ENCODE results near the gene TMEM108. TPM values are rescaled to one million over a fixed set of nuclear protein-coding genes. Genes with fewer than 3 reads are reported as not detected.
A peak's percentile ranks its signal among the peaks of the same experiment; 100 is the strongest.
"Not testable (repeated sequence)": the region's sequence is repeated elsewhere in the genome, so short reads cannot be mapped to it uniquely, and the experiment has no call there.

Gene TMEM108
- total RNA-seq (2014; rRNA removed; shearing (Covaris generic)): not detected in 2 replicates

DNA sequence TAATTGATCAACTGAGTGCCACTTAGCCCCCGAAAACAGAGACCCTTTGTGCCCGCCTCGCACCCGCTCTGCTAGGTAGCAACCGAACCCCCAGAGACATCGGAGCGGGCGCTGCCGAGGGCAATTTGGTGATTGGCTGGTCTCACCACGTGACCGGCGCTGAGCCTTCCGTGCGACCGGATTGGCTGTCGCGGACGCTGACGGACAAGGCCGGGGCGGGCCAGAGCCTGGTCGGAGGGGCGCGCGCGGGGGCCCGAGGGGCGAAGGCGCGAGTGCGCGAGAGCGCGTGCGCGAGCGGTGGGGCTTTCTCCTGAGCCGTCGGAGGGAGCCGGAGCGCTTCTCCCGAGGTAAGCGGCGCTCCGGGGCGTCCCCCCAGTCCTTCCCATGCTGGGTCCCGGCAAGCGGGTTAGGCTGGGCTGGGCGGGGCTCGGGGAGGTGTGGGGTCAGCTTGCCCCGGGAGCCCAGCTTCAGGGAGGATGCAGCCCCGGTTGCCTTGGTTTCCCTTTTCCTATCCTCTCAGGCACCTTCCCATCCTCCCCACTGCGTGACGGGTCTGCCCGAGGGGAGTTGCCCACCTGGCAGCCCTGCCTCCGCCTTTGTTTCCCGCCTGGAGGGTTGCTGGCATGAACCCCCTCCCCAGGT, at the start of gene TMEM108:
TSS of gene TMEM108 (plus strand) at position 303 of the 642 bp plus-strand sequence.
- DNase-seq (ENCODE audit: low spot score): no peak

DNA sequence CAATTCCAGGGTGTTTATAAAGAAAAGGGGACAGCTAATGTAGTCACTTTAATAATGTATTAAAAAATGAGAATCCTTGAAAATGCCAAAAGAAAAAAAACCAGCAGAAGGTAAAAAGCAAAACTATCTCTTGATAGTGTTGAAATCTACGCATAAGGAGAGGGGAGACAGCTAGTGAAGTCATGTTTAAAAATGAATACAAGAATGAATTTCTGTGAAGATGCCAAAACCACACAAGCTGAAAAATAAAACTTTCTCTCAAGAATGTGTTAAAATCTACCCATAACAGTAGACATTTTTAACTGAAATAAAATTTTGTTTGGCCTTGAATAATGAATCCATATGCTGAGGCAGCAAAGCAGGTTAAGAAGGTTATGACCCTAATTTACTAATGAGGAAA, 42.2 kb upstream of the TMEM108 start:
- no peak for DNase-seq (ENCODE audit: low spot score)

GRCh38 chr3:132997404-132998185, 40.6 kb upstream of the TMEM108 start:
- no peak for DNase-seq (ENCODE audit: low spot score)

GRCh38 chr3:133005032-133005431, 33.2 kb upstream of the TMEM108 start:
- DNase-seq (ENCODE audit: low spot score): not testable (repeated sequence)

DNA sequence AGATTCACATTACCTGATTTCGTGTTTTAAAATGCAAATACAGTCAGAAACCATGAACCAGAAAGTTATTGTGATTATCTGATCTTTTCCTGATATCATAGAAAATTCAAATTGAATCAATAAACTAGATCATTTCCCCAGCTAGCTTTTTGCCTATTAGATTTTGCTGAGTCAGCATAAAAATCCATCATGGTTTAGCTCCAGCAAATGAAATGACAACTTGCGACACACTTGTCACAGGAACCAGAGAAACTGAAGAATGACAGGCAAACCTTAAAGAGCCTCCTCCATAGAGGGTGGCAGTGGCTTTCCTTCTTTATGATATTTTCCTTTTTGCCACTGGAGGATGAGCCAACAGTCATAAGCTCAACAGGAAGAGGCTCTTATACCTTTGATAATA, 30.6 kb upstream of the TMEM108 start:
- DNase-seq (ENCODE audit: low spot score): no peak

DNA sequence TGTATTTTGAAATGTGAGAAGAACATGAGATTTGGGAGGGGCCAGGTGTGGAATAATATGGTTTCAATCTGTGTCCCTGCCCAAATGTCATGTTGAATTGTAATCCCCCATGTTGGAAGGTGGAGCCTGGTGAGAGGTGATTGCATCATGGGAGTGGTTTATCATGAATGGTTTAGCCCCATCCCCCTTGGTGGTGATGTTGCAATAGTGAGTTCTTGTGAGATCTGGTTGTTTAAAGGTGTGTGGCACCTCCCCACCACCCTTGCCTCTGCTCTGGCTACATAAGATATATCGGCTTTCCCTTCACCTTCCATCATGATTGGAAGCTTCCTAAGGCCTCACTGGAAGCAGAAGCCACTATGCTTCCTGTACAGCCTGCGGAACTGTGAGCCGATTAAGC, 23.9 kb upstream of the TMEM108 start:
- DNase-seq (ENCODE audit: low spot score): no peak

DNA sequence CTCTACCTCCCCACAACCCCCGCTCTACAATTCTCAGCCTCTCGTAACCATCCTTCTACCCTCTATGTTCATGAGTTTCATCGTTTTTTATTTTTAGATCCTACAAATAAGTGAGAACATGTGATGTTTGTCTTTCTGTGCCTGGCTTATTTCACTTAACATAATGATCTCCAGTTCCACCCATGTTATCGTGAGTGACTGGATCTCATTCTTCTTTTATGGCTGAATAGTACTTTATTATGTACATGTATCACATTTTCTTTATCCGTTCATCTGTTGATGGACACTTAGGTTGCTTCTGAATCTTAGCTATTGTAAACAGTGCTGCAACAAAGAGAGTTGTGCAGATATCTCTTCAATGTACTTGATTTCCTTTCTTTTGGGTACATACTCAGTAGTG, 22.6 kb upstream of the TMEM108 start:
- not testable (repeated sequence) for DNase-seq (ENCODE audit: low spot score)

- DNase-seq (ENCODE audit: low spot score): no peak
Measured at GRCh38 chr3:133016838-133017309, 21.3 kb upstream of the TMEM108 start.

GRCh38 chr3:133018921-133019320, 19.3 kb upstream of the TMEM108 start:
- DNase-seq (ENCODE audit: low spot score): no peak

DNA sequence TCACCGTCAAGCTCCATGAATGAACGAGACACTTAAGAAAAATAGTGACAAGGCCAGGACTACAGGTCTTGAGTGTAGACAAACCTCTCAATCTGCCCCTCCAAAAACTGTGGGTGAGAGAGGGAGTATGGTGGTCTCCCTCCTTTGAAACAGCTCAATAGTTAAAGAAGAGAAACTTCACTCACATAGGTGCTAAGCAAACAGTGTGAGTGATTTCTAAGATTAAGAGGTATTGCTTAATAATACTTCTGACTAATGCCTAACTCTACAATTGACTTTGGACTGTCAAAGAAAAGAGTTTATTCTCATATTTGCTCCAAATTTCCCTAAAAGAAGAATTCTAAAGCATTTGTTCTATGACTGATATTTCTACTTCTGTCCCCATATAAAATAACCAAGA, 17.0 kb upstream of the TMEM108 start:
- DNase-seq (ENCODE audit: low spot score): no peak

DNA sequence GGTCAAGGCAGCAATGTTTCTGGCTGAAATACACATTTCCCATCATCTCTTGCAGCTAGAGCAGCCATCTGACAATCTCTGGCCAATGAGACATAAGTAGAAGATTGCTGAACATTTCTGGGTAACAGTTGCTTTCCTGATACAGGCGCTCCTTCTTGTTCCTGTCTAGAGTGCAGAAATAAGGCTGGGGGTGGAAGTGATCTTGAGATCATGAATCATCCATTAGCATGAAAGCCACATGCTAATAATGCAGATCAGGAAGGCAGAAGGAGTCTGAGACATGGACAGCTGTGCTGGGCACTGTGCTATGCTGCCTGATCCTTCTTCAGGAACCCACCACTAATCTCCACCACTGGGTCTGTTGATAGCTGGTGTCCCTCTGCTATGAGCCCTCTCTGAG, 14.8 kb upstream of the TMEM108 start:
- DNase-seq (ENCODE audit: low spot score): no peak

DNA sequence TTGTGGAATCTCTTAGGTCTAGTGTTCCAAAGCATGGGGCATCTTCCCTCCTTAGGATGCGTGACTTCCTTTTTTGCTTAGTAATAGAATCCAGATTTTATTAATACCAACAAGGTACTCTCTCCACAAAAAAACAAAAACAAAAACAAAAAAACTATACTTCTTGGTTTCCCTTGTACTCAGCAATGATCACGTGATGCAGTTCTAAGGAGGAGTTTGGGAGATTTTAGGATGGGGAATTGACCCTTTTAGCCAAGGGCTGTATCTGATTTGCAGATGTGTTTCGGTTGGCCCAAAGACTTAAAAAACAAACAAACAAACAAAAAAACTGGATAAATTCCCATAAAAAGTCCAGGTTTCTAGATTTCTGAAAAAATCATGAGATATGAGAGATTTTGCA, 12.6 kb upstream of the TMEM108 start:
- no peak for DNase-seq (ENCODE audit: low spot score)

DNA sequence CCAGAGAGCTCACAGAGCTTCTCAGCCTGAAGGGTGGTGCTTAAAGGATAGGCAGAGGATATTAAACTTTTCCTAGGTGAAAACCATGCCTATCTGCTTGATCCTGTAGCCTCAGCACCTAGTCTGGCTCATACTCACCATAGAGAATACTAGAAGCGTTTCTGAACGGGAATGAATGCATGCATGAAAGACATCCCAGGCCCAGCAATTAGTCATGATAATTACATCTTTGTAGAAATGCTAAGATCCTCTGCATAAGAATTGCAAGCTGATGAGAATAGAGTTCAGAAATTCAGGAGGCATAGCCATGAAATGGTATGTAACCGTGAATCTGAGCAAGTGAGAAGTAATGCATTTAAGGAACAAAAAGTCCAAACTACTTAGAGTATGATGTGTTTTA, 5.9 kb upstream of the TMEM108 start:
- DNase-seq (ENCODE audit: low spot score): no peak

- DNase-seq (ENCODE audit: low spot score): no peak
Measured at GRCh38 chr3:133037436-133037835, 755 bp upstream of the TMEM108 start.

DNA sequence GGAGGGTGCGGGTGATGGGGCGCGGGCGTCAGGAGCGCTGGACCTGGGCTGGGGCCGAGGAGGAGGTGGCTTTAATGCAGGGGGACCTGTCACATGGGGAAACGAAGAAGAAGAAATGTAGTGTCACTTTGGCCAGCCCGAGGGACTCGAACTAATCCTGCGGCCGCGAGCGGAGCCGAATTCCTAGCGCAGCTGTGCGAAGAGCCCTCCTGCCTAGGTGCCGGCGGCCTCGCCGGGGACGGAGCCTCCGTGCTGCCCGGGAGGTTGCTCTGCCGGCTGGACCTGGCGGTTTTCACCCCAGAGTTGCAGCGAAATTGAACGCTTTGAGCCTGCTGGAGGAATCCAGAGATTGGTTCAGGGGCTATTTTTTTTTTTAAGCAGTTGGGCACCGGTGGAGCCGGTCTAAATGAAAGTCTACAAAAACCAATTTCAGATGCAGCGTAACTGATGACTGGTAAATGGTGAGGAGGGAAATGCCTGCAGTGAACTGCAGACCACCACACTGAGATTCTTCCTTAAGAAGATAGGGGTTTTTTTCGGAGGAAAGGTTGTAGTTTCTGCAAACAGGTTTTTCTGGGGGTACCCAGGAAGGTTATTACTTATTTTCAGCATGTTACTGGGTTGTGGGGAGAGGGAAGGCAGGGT, 662 bp downstream of the TMEM108 start:
- no peak for DNase-seq (ENCODE audit: low spot score)

DNA sequence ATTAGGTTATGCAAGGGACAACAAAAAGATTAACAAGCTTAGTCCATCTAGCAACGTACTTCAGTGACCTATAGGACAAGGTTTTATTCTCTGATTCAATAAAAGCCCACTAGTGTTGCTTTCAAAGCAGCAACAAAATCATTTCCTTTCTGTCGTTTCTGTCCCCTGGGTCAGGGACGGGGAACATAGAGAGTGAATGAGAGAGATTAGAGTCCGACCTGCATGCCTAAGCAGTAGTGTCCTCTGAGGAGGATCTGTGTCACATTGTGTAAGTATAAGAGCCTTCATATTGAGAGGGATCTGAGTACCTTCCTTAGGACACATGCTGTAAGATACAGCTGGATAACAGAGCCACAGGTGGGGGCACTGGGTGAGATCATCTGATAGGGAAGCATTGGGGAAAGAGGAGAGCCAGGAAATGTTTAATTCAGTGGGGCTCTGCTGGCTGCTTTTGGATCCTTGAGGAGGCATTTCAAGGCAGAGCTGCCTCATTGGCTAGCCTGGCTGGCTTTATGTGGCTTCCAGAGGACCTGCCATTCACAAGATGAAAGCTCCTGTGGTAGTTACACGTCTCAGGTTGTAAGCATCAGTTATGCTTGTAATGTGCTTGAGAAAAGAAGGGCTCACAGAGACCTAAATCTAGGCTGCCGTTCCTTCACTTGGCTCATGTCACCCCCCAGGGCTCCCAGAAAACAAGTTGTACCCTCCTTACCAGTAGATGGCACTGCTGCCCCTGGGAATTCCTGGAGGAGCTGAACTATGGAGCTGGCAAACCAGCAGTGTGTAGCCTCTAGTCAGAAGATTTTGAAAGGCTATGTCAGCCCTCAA, 2.7 kb downstream of the TMEM108 start:
- DNase-seq (ENCODE audit: low spot score): peak; percentile 77

DNA sequence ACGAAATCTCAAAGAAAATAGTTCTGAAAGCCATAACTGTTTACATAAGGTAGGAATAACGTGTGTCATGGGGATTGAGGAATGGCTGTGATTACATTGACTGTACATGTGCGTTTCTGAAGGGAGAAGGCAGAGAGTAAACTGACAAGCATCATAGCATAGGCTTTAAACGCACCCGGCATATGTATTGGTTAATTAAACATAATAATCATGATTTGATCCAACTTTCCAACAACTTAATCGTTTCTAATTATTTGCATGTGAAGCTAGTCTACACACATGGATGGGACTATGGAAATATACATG, 3.3 kb downstream of the TMEM108 start:
- DNase-seq (ENCODE audit: low spot score): no peak

- no peak for DNase-seq (ENCODE audit: low spot score)
Measured at GRCh38 chr3:133042778-133043177, 4.6 kb downstream of the TMEM108 start.

- no peak for DNase-seq (ENCODE audit: low spot score)
Measured at GRCh38 chr3:133047980-133048379, 9.8 kb downstream of the TMEM108 start.

DNA sequence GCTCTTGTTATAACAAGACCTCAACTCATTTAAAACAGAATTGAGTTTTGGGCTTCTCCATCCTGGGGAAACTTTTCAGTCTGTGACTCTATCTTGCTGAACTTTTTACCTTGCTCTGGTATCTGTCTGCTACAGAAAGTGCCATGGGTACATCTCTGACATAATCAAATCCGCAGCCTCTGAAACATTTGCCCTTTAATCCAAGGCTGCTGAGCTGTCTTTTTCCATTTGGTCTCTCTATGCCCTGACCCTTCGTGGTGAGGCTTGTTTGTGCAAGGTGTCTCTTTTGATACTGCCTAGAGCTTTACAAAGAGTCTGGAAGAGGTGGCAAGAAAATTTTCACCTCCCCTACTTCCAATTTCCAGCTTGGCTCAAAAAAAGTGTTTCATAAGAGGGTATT, 11.3 kb downstream of the TMEM108 start:
- DNase-seq (ENCODE audit: low spot score): no peak

GRCh38 chr3:133050891-133051290, 12.7 kb downstream of the TMEM108 start:
- DNase-seq (ENCODE audit: low spot score): no peak

DNA sequence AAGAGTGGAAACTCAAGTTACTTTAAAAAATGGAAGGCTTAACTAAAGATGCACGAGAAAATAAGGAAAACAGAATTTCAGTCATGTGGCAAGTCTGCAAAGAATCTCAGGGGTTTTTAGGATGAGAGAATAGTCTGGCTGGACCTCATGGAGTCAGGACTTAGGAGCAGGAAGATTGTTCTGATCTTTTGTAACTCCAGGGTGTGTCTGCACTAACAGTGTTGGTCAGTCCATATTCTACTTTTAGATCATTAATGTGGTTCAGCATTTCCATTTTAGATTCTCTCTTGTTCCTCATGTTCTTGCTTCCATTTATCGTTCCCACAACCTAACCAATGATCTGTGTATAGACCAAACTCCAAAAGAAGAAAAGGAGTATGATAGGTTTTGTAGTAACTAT, 15.3 kb downstream of the TMEM108 start:
- no peak for DNase-seq (ENCODE audit: low spot score)
